OCI-LY1 (cell line): ENCODE results near the gene ARMC9.

ENCODE experiments used
- EZH2 ChIP-seq: fragments of 200-600 bp; sonication (generic), shearing (Covaris generic); IDR thresholded peaks from 2 replicates; pipeline ENCODE4 v1.8.0; 2017; ENCODE audit warnings: borderline replicate concordance, mixed run types, mild to moderate bottlenecking, antibody characterized with exemption, low read length, moderate library complexity, mixed read lengths
- TF ChIP-seq, protein P1 (sequence below): fragments of 200-600 bp; sonication (generic), shearing (Covaris generic); IDR thresholded peaks from 2 replicates; pipeline ENCODE4 v1.5.1; 2017; ENCODE audit warnings: mild to moderate bottlenecking, antibody characterized with exemption, low read length, moderate library complexity, mixed read lengths

DNA sequence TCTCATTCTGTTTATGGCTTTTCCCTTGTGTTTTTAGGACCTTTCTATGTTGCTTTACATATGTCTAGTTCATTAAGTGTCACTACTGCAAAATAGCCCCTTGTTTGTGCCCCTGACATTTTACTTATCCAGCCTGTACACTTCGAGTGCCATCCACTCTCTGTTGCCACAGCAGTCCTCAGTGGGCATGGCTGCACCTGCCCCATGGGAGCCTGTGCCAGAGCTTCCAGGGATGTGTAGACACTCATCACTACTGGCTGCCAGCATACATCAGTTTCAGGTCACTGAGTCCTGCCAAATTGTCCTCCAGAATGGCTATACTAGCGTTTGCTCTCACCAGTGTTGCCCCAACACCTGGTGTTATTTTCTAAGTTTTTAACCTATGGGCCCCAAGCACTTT, 80.4 kb downstream of the ARMC9 start:
- TF ChIP-seq, protein P1, sequence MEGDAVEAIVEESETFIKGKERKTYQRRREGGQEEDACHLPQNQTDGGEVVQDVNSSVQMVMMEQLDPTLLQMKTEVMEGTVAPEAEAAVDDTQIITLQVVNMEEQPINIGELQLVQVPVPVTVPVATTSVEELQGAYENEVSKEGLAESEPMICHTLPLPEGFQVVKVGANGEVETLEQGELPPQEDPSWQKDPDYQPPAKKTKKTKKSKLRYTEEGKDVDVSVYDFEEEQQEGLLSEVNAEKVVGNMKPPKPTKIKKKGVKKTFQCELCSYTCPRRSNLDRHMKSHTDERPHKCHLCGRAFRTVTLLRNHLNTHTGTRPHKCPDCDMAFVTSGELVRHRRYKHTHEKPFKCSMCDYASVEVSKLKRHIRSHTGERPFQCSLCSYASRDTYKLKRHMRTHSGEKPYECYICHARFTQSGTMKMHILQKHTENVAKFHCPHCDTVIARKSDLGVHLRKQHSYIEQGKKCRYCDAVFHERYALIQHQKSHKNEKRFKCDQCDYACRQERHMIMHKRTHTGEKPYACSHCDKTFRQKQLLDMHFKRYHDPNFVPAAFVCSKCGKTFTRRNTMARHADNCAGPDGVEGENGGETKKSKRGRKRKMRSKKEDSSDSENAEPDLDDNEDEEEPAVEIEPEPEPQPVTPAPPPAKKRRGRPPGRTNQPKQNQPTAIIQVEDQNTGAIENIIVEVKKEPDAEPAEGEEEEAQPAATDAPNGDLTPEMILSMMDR = no peak
- TF ChIP-seq EZH2 = no peak
